Measurements from ENCODE around the gene ERFL. TPM values are rescaled to one million over a fixed set of nuclear protein-coding genes. Genes with fewer than 3 reads are reported as not detected.
A peak's percentile ranks its signal among the peaks of the same experiment; 100 is the strongest.

The ERFL gene
- total and polyA plus RNA-seq, 10 donors, result 0.46 to 3.0 (median 2.1) TPM

- Histone ChIP-seq H3K4me3 (no peak overlapping the region), H3K4me1 (peaks cover 4 to 57% (median 22%) of the 10 kb centered on the region in 6 donors), H3K27me3 (replicated peaks in 1 of 7) (peaks cover 0 to 84% (median 67%) of the 10 kb centered on the region in 7 donors), H3K36me3 (no peaks in the 10 kb centered on the region), H3K27ac (no peak overlapping the region), H3K9me3 (no peaks in the 10 kb centered on the region)
- intact Hi-C loops (cut with DNase I; ENCODE audit: low total_unique reads), result no loop called here
- TF ChIP-seq POLR2AphosphoS5 (IDR thresholded peaks at IDR 0.05) (no peak), CTCF (IDR thresholded peaks at IDR 0.05 in 8 of 11, conservative IDR thresholded peaks at IDR 0.05 in 3 of 11) (no peak), POLR2A (IDR thresholded peaks at IDR 0.05) (no peak)
- DNase-seq, result no peak
- WGBS, 5 donors, result 30 to 51% (median 38%) methylated on average over 4 to 6 of the region's 6 CpGs
Observed at GRCh38 chr19:41923045-41923788, 5.0 kb downstream of the ERFL start.

- no peak for DNase-seq
- H3K36me3 ChIP-seq, result no peaks in the 10 kb centered on the region
- WGBS, 5 donors, result 22 to 36% (median 27%) methylated on average over 11 to 18 of the region's 18 CpGs
- no peak overlapping the region for H3K27ac ChIP-seq
- no peak overlapping the region for H3K4me3 ChIP-seq
- no peaks in the 10 kb centered on the region for H3K9me3 ChIP-seq
- peaks cover 0 to 83% (median 66%) of the 10 kb centered on the region in 7 donors for H3K27me3 ChIP-seq (replicated peaks in 1 of 7)
- intact Hi-C loops (cut with DNase I; ENCODE audit: low total_unique reads), result no loop called here
- TF ChIP-seq POLR2A (IDR thresholded peaks at IDR 0.05) (no peak), CTCF (IDR thresholded peaks at IDR 0.05 in 8 of 11, conservative IDR thresholded peaks at IDR 0.05 in 3 of 11) (no peak), POLR2AphosphoS5 (IDR thresholded peaks at IDR 0.05) (peak in 1 of 3 donors; percentile 11)
- peaks cover 0 to 50% (median 16%) of the 10 kb centered on the region in 6 donors for H3K4me1 ChIP-seq
Observed at GRCh38 chr19:41922585-41922984, 5.7 kb downstream of the ERFL start.

GRCh38 chr19:41921577-41922576, 6.4 kb downstream of the ERFL start:
- Histone ChIP-seq H3K27me3 (replicated peaks in 1 of 7) (peaks cover 0 to 83% (median 66%) of the 10 kb centered on the region in 7 donors), H3K27ac (no peak overlapping the region), H3K9me3 (no peaks in the 10 kb centered on the region), H3K4me1 (peaks cover 0 to 43% (median 11%) of the 10 kb centered on the region in 6 donors), H3K36me3 (no peaks in the 10 kb centered on the region), H3K4me3 (no peak overlapping the region)
- TF ChIP-seq POLR2A (IDR thresholded peaks at IDR 0.05) (no peak), POLR2AphosphoS5 (IDR thresholded peaks at IDR 0.05) (no peak), CTCF (IDR thresholded peaks at IDR 0.05 in 8 of 11, conservative IDR thresholded peaks at IDR 0.05 in 3 of 11) (no peak)
- no peak for DNase-seq
- 21 to 32% (median 29%) methylated on average over 20 to 22 of the region's 22 CpGs for WGBS, 5 donors
- intact Hi-C loops (cut with DNase I; ENCODE audit: low total_unique reads), result no loop called here
